GM04503 (cell line): Measurements from ENCODE around the gene PPIL4.
A peak's percentile ranks its signal among the peaks of the same experiment; 100 is the strongest.

Experiments
- DNase-seq: peaks from one replicate; pipeline ENCODE4 v3.0.0-alpha.2; 2012; ENCODE audit warnings: low read depth

The PPIL4 gene

GRCh38 chr6:149545754-149546471 is at the start of gene PPIL4:
TSS of gene PPIL4 (minus strand) at chr6:149546043. CDS start at chr6:149546005, 38 bp downstream.
- peak; percentile 61 for DNase-seq

GRCh38 chr6:149593408-149593807 is 47.6 kb upstream of the PPIL4 start:
- no peak for DNase-seq

GRCh38 chr6:149592983-149593382 is 47.1 kb upstream of the PPIL4 start:
- DNase-seq, result no peak

GRCh38 chr6:149586149-149586548 is 40.3 kb upstream of the PPIL4 start:
- no peak for DNase-seq

GRCh38 chr6:149581349-149581748 is 35.5 kb upstream of the PPIL4 start:
- DNase-seq, result no peak

GRCh38 chr6:149580880-149581279 is 35.0 kb upstream of the PPIL4 start:
- no peak for DNase-seq

GRCh38 chr6:149567945-149568585 is 22.2 kb upstream of the PPIL4 start:
- DNase-seq, result no peak

- DNase-seq, result no peak
Observed at GRCh38 chr6:149567194-149567586, 21.3 kb upstream of the PPIL4 start.

- no peak for DNase-seq
Observed at GRCh38 chr6:149566410-149567193, 20.8 kb upstream of the PPIL4 start.

- DNase-seq, result peak; percentile 65
Observed at GRCh38 chr6:149565527-149566409, 19.9 kb upstream of the PPIL4 start, which contains the start of gene GINM1. TSS of gene GINM1 (plus strand) at chr6:149566375. CDS start at chr6:149566415, 40 bp downstream.

GRCh38 chr6:149563928-149564325 is 18.1 kb upstream of the PPIL4 start:
- no peak for DNase-seq

GRCh38 chr6:149563203-149563927 is 17.5 kb upstream of the PPIL4 start:
- DNase-seq, result peak; percentile 60

GRCh38 chr6:149560736-149561135 is 14.9 kb upstream of the PPIL4 start:
- DNase-seq, result no peak

- DNase-seq, result no peak
Observed at GRCh38 chr6:149559389-149559788, 13.5 kb upstream of the PPIL4 start.

- DNase-seq, result no peak
Observed at GRCh38 chr6:149558029-149558428, 12.2 kb upstream of the PPIL4 start.

- no peak for DNase-seq
Observed at GRCh38 chr6:149551920-149552319, 6.1 kb upstream of the PPIL4 start.

GRCh38 chr6:149545258-149545753 is 537 bp downstream of the PPIL4 start:
- DNase-seq, result no peak

GRCh38 chr6:149544646-149545257 is 1.1 kb downstream of the PPIL4 start:
- no peak for DNase-seq

- DNase-seq, result no peak
Observed at GRCh38 chr6:149541139-149541538, 4.7 kb downstream of the PPIL4 start.

- DNase-seq, result no peak
Observed at GRCh38 chr6:149534742-149535141, 11.1 kb downstream of the PPIL4 start.
